Subcutaneous adipose tissue (tissue), 4 donors: Measurements from ENCODE around the gene TP73. TPM values are rescaled to one million over a fixed set of nuclear protein-coding genes. Genes with fewer than 3 reads are reported as not detected.

Experiments
- CTCF ChIP-seq: fragments of 450-650 bp; IDR thresholded peaks from one replicate; pipeline ENCODE4 v1.5.1; 2016; ENCODE audit warnings: low read depth, mild to moderate bottlenecking, control low read depth, antibody characterized with exemption, moderate library complexity
- total RNA-seq, 4 donors: library from RNA; depleted of rRNA; stranded (reverse); fragments of >200 nt; gene quantifications; one replicate each; pipeline ENCODE4 v1.1.0, GENCODE V29; 2016

TP73 gene
- total RNA-seq, 4 donors from 2014 or later: 0.17 TPM; not detected in 3

- no peak for TF ChIP-seq CTCF
These were observed 81.0 kb downstream of the TP73 start for GRCh38 chr1:3733094-3733882.

GRCh38 chr1:3733883-3734589, 81.7 kb downstream of the TP73 start:
- no peak for TF ChIP-seq CTCF

GRCh38 chr1:3734602-3735001, 82.3 kb downstream of the TP73 start:
- TF ChIP-seq CTCF: no peak

- no peak for TF ChIP-seq CTCF
These were observed 82.8 kb downstream of the TP73 start for GRCh38 chr1:3735027-3735681.

- no peak for TF ChIP-seq CTCF
These were observed 83.4 kb downstream of the TP73 start for GRCh38 chr1:3735688-3736087.

- TF ChIP-seq CTCF: no peak
These were observed 83.8 kb downstream of the TP73 start for GRCh38 chr1:3736131-3736561.

- TF ChIP-seq CTCF: no peak
These were observed 84.4 kb downstream of the TP73 start for GRCh38 chr1:3736708-3737107.
